WTC11 (cell line): ENCODE results near the gene PARD3B. TPM values are rescaled to one million over a fixed set of nuclear protein-coding genes. Genes with fewer than 3 reads are reported as not detected.

Source experiments
- ATAC-seq: fragments of 200-7000 bp; cut with Tn5 transposase; 2 replicates; pipeline ENCODE4 v1.10.0; 2021; ENCODE audit warnings: mild to moderate bottlenecking, moderate library complexity
- CTCF ChIA-PET: fragments of 300-600 bp; sonication (Branson Sonifier 250); formaldehyde crosslinking; loops from one replicate; lab custom pipeline; 2021; ENCODE audit warnings: antibody characterized with exemption; lab: Charles Lee
- POLR2A ChIA-PET: fragments of 350-600 bp; sonication (Branson Sonifier 250); formaldehyde crosslinking; loops from one replicate; lab custom pipeline; 2021; ENCODE audit warnings: antibody characterized with exemption; lab: Charles Lee
- DNase-seq: peaks from one replicate; pipeline ENCODE4 v3.0.0; 2021; ENCODE audit warnings: low spot score
- H3K27ac Mint-ChIP-seq: 2 replicates; pipeline ENCODE4 v1.8.0; 2021; ENCODE audit warnings: mixed read lengths
- H3K27me3 Mint-ChIP-seq: 2 replicates; pipeline ENCODE4 v1.8.0; 2021; ENCODE audit warnings: low read depth, mild to moderate bottlenecking, moderate library complexity, mixed read lengths
- H3K36me3 Mint-ChIP-seq: 2 replicates; pipeline ENCODE4 v1.8.0; 2021; ENCODE audit warnings: mixed read lengths
- H3K4me1 Mint-ChIP-seq: 2 replicates; pipeline ENCODE4 v1.8.0; 2022; ENCODE audit warnings: mixed read lengths
- H3K4me3 Mint-ChIP-seq: 2 replicates; pipeline ENCODE4 v1.8.0; 2021; ENCODE audit warnings: mild to moderate bottlenecking, moderate library complexity, mixed read lengths
- H3K9me3 Mint-ChIP-seq: 2 replicates; pipeline ENCODE4 v1.8.0; 2021; ENCODE audit warnings: mixed read lengths
- ATF1 ChIP-seq: sonication (generic); formaldehyde crosslinking; IDR thresholded peaks from 2 replicates; pipeline ENCODE4 v1.8.1; 2023; ENCODE audit warnings: mild to moderate bottlenecking, moderate library complexity, missing genetic modification reagents
- CTCF ChIP-seq: fragments of 200-600 bp; IDR thresholded peaks from 2 replicates; pipeline ENCODE4 v1.8.0; 2022; ENCODE audit warnings: antibody characterized with exemption
- EMX1 ChIP-seq: fragments of 250-450 bp; sonication (Bioruptor Pico); IDR thresholded peaks from 2 replicates; pipeline ENCODE4 v1.8.0; 2021; ENCODE audit warnings: mild to moderate bottlenecking
- ETV6 ChIP-seq: sonication (generic); formaldehyde crosslinking; IDR thresholded peaks from 2 replicates; pipeline ENCODE4 v1.8.1; 2022; ENCODE audit warnings: mild to moderate bottlenecking, missing genetic modification reagents
- FOXP1 ChIP-seq: sonication (generic); formaldehyde crosslinking; IDR thresholded peaks from 2 replicates; pipeline ENCODE4 v1.8.0; 2022; ENCODE audit warnings: missing genetic modification reagents, mild to moderate bottlenecking, moderate library complexity, borderline replicate concordance
- GABPB1 ChIP-seq: sonication (generic); formaldehyde crosslinking; IDR thresholded peaks from 2 replicates; pipeline ENCODE4 v1.8.1; 2023; ENCODE audit warnings: mild to moderate bottlenecking, missing genetic modification reagents
- HMGA2 ChIP-seq: fragments of 250-450 bp; sonication (Bioruptor Pico); IDR thresholded peaks from 2 replicates; pipeline ENCODE4 v1.4.0; 2021; ENCODE audit warnings: mild to moderate bottlenecking, moderate library complexity
- KAT7 ChIP-seq: sonication (generic); formaldehyde crosslinking; IDR thresholded peaks from 2 replicates; pipeline ENCODE4 v1.8.1; 2023; ENCODE audit warnings: missing genetic modification reagents, mild to moderate bottlenecking, borderline replicate concordance
- MYBL2 ChIP-seq: sonication (generic); formaldehyde crosslinking; IDR thresholded peaks from 2 replicates; pipeline ENCODE4 v1.8.1; 2023; ENCODE audit warnings: mild to moderate bottlenecking, moderate library complexity, missing genetic modification reagents
- NR2C2 ChIP-seq: sonication (generic); formaldehyde crosslinking; IDR thresholded peaks from 2 replicates; pipeline ENCODE4 v1.8.0; 2022; ENCODE audit warnings: mild to moderate bottlenecking, missing genetic modification reagents
- PREB ChIP-seq: sonication (generic); formaldehyde crosslinking; IDR thresholded peaks from 2 replicates; pipeline ENCODE4 v1.8.1; 2022; ENCODE audit warnings: mild to moderate bottlenecking, missing genetic modification reagents, moderate library complexity, borderline replicate concordance
- PRRX2 ChIP-seq: fragments of 250-450 bp; sonication (Bioruptor Pico); IDR thresholded peaks from 2 replicates; pipeline ENCODE4 v1.8.0; 2021; ENCODE audit warnings: mild to moderate bottlenecking
- TEAD1 ChIP-seq: sonication (generic); formaldehyde crosslinking; IDR thresholded peaks from 2 replicates; pipeline ENCODE4 v1.8.0; 2022; ENCODE audit warnings: mild to moderate bottlenecking, missing genetic modification reagents
- USF2 ChIP-seq: sonication (generic); formaldehyde crosslinking; IDR thresholded peaks from 2 replicates; pipeline ENCODE4 v1.8.1; 2023; ENCODE audit warnings: mild to moderate bottlenecking, missing genetic modification reagents, moderate library complexity
- ZNF138 ChIP-seq: sonication (generic); formaldehyde crosslinking; conservative IDR thresholded peaks from 2 replicates; pipeline ENCODE4 v1.8.1; 2022; ENCODE audit warnings: mild to moderate bottlenecking, moderate library complexity, missing genetic modification reagents
- ZNF219 ChIP-seq: sonication (generic); formaldehyde crosslinking; IDR thresholded peaks from 2 replicates; pipeline ENCODE4 v1.8.0; 2023; ENCODE audit warnings: missing genetic modification reagents, mild to moderate bottlenecking, borderline replicate concordance
- ZNF232 ChIP-seq: sonication (generic); formaldehyde crosslinking; IDR thresholded peaks from 2 replicates; pipeline ENCODE4 v1.8.0; 2022; ENCODE audit warnings: mild to moderate bottlenecking, missing genetic modification reagents
- ZNF281 ChIP-seq: sonication (generic); formaldehyde crosslinking; IDR thresholded peaks from 2 replicates; pipeline ENCODE4 v1.8.0; 2023; ENCODE audit warnings: mild to moderate bottlenecking, missing genetic modification reagents
- ZNF317 ChIP-seq: sonication (generic); formaldehyde crosslinking; IDR thresholded peaks from 2 replicates; pipeline ENCODE4 v1.8.1; 2023; ENCODE audit warnings: low read depth, mild to moderate bottlenecking, moderate library complexity, missing genetic modification reagents, borderline replicate concordance
- ZNF425 ChIP-seq: fragments of 250-450 bp; sonication (Bioruptor Pico); conservative IDR thresholded peaks from 2 replicates; pipeline ENCODE4 v1.9.0; 2021; ENCODE audit warnings: mild to moderate bottlenecking
- total RNA-seq: library from RNA; stranded (reverse); gene quantifications from 3 replicates; pipeline ENCODE4 v1.2.3, GENCODE V29; 2021
- TF ChIP-seq, protein P1 (sequence below): sonication (generic); formaldehyde crosslinking; IDR thresholded peaks from 2 replicates; pipeline ENCODE4 v1.8.0; 2022; ENCODE audit warnings: mild to moderate bottlenecking, missing genetic modification reagents
- TF ChIP-seq, protein P2 (sequence below): sonication (generic); formaldehyde crosslinking; IDR thresholded peaks from 2 replicates; pipeline ENCODE4 v1.8.0; 2023; ENCODE audit warnings: missing genetic modification reagents
- TF ChIP-seq, protein P3 (sequence below): sonication (generic); formaldehyde crosslinking; IDR thresholded peaks from 2 replicates; pipeline ENCODE4 v1.8.0; 2022; ENCODE audit warnings: mild to moderate bottlenecking, missing genetic modification reagents

Gene PARD3B
- total RNA-seq, 1 experiment from 2014 or later, result 5.6 TPM

- Mint-ChIP-seq H3K4me3 (no peak overlapping the region), H3K27me3 (no peaks in the 10 kb centered on the region), H3K27ac (no peak overlapping the region), H3K36me3 (peaks cover 12% of the 10 kb centered on the region), H3K4me1 (peaks cover 17% of the 10 kb centered on the region), H3K9me3 (peaks cover 29% of the 10 kb centered on the region)
- TF ChIP-seq CTCF, result no peak
- TF ChIP-seq USF2 (CRISPR knock-in tag), result no peak
- TF ChIP-seq ZNF281 (CRISPR knock-in tag), result no peak
- no peak for TF ChIP-seq GABPB1 (CRISPR knock-in tag)
- TF ChIP-seq ZNF317 (CRISPR knock-in tag), result no peak
- TF ChIP-seq KAT7 (CRISPR knock-in tag), result no peak
- no peak for TF ChIP-seq ZNF219 (CRISPR knock-in tag)
- no peak for TF ChIP-seq ZNF232
- no peak for TF ChIP-seq ATF1 (CRISPR knock-in tag)
- TF ChIP-seq, protein P1, sequence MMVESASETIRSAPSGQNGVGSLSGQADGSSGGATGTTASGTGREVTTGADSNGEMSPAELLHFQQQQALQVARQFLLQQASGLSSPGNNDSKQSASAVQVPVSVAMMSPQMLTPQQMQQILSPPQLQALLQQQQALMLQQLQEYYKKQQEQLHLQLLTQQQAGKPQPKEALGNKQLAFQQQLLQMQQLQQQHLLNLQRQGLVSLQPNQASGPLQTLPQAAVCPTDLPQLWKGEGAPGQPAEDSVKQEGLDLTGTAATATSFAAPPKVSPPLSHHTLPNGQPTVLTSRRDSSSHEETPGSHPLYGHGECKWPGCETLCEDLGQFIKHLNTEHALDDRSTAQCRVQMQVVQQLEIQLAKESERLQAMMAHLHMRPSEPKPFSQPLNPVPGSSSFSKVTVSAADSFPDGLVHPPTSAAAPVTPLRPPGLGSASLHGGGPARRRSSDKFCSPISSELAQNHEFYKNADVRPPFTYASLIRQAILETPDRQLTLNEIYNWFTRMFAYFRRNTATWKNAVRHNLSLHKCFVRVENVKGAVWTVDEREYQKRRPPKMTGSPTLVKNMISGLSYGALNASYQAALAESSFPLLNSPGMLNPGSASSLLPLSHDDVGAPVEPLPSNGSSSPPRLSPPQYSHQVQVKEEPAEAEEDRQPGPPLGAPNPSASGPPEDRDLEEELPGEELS (CRISPR knock-in tag), result no peak
- no peak for TF ChIP-seq HMGA2 (CRISPR knock-in tag)
- TF ChIP-seq ETV6, result no peak
- TF ChIP-seq FOXP1 (CRISPR knock-in tag), result no peak
- ChIA-PET CTCF (no interaction called here), POLR2A (no interaction called here)
- no peak for DNase-seq
- ATAC-seq, result no peak
These were observed 1091.5 kb downstream of the PARD3B start for GRCh38 chr2:205636549-205637319.

GRCh38 chr2:205637320-205637602 is 1092.0 kb downstream of the PARD3B start:
- ATAC-seq (no peak), DNase-seq (no peak)
- Mint-ChIP-seq H3K27ac (no peak overlapping the region), H3K4me3 (no peak overlapping the region), H3K4me1 (peaks cover 20% of the 10 kb centered on the region), H3K9me3 (peaks cover 24% of the 10 kb centered on the region), H3K27me3 (no peaks in the 10 kb centered on the region), H3K36me3 (peaks cover 12% of the 10 kb centered on the region)
- CTCF ChIA-PET, result no interaction called here
- POLR2A ChIA-PET, result no interaction called here
- no peak for TF ChIP-seq PRRX2
- TF ChIP-seq, protein P2, sequence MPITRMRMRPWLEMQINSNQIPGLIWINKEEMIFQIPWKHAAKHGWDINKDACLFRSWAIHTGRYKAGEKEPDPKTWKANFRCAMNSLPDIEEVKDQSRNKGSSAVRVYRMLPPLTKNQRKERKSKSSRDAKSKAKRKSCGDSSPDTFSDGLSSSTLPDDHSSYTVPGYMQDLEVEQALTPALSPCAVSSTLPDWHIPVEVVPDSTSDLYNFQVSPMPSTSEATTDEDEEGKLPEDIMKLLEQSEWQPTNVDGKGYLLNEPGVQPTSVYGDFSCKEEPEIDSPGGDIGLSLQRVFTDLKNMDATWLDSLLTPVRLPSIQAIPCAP (CRISPR knock-in tag), result no peak
- TF ChIP-seq HMGA2 (CRISPR knock-in tag), result no peak
- TF ChIP-seq NR2C2, result no peak
- no peak for TF ChIP-seq EMX1 (CRISPR knock-in tag)
- TF ChIP-seq TEAD1 (CRISPR knock-in tag), result no peak
- TF ChIP-seq MYBL2, result no peak
- no peak for TF ChIP-seq PREB (CRISPR knock-in tag)
- TF ChIP-seq ZNF425 (CRISPR knock-in tag), result no peak
- no peak for TF ChIP-seq ZNF138 (CRISPR knock-in tag)
- TF ChIP-seq, protein P3, sequence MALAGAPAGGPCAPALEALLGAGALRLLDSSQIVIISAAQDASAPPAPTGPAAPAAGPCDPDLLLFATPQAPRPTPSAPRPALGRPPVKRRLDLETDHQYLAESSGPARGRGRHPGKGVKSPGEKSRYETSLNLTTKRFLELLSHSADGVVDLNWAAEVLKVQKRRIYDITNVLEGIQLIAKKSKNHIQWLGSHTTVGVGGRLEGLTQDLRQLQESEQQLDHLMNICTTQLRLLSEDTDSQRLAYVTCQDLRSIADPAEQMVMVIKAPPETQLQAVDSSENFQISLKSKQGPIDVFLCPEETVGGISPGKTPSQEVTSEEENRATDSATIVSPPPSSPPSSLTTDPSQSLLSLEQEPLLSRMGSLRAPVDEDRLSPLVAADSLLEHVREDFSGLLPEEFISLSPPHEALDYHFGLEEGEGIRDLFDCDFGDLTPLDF (CRISPR knock-in tag), result no peak
